Measurements from ENCODE around the gene GKN1. TPM values are rescaled to one million over a fixed set of nuclear protein-coding genes. Genes with fewer than 3 reads are reported as not detected.
"Not testable (repeated sequence)": the region's sequence is repeated elsewhere in the genome, so short reads cannot be mapped to it uniquely, and the experiment has no call there.

GKN1 gene
- total RNA-seq, 4 donors from 2014 or later: not detected

- Histone ChIP-seq H3K27me3 (no peaks in the 10 kb centered on the region), H3K9me3 (no peaks in the 10 kb centered on the region), H3K27ac (replicated peaks in 1 of 4) (no peak overlapping the region), H3K4me3 (no peak overlapping the region), H3K36me3 (no peaks in the 10 kb centered on the region), H3K4me1 (peaks cover 1 to 4% (median 3%) of the 10 kb centered on the region in 4 donors)
- DNase-seq (ENCODE audit: extremely low spot score): no peak
- 68% methylated on average over 1 of the region's 1 CpG for WGBS
- TF ChIP-seq POLR2AphosphoS5 (IDR thresholded peaks at IDR 0.05) (no peak), POLR2A (IDR thresholded peaks at IDR 0.05; ENCODE audit: low read depth) (no peak), CTCF (IDR thresholded peaks at IDR 0.05) (no peak), EP300 (IDR thresholded peaks at IDR 0.05) (no peak)
- intact Hi-C loops (cut with DNase I): no loop called here
These were observed 25.7 kb upstream of the GKN1 start for GRCh38 chr2:68948710-68949109.

GRCh38 chr2:68951899-68952298, 22.5 kb upstream of the GKN1 start:
- H3K36me3 ChIP-seq: no peaks in the 10 kb centered on the region
- intact Hi-C loops (cut with DNase I): no loop called here

GRCh38 chr2:68952887-68953521, 21.4 kb upstream of the GKN1 start, which contains the start of gene GKN2:
GKN2 (minus strand) TSS chr2:68952893; CDS start chr2:68952861, 32 bp downstream.
- H3K36me3 ChIP-seq: no peaks in the 10 kb centered on the region
- H3K4me3 ChIP-seq: no peak within 1 kb of the TSS
- no peak for DNase-seq (ENCODE audit: extremely low spot score)
- WGBS: 92% methylated on average over 4 of the region's 4 CpGs
- no peak within 1 kb of the TSS for H3K27ac ChIP-seq (replicated peaks in 1 of 4)
- TF ChIP-seq CTCF (IDR thresholded peaks at IDR 0.05) (no peak), EP300 (IDR thresholded peaks at IDR 0.05) (no peak), POLR2A (IDR thresholded peaks at IDR 0.05; ENCODE audit: low read depth) (no peak), POLR2AphosphoS5 (IDR thresholded peaks at IDR 0.05) (no peak)
- H3K4me1 ChIP-seq: no peaks in the 10 kb centered on the region
- no peaks in the 10 kb centered on the region for H3K27me3 ChIP-seq
- H3K9me3 ChIP-seq: no peaks in the 10 kb centered on the region
- intact Hi-C loops (cut with DNase I): no loop called here

More at GRCh38 chr2:68951899-68952298, 22.5 kb upstream of the GKN1 start:
- H3K4me1 ChIP-seq: no peaks in the 10 kb centered on the region
- no peak overlapping the region for H3K27ac ChIP-seq (replicated peaks in 1 of 4)
- no peak for DNase-seq (ENCODE audit: extremely low spot score)
- H3K4me3 ChIP-seq: no peak overlapping the region
- H3K27me3 ChIP-seq: no peaks in the 10 kb centered on the region
- TF ChIP-seq POLR2AphosphoS5 (IDR thresholded peaks at IDR 0.05) (no peak), CTCF (IDR thresholded peaks at IDR 0.05) (no peak), EP300 (IDR thresholded peaks at IDR 0.05) (no peak), POLR2A (IDR thresholded peaks at IDR 0.05; ENCODE audit: low read depth) (no peak)
- WGBS: 89% methylated on average over 4 of the region's 4 CpGs
- no peaks in the 10 kb centered on the region for H3K9me3 ChIP-seq

- H3K9me3 ChIP-seq; intact Hi-C loops (cut with DNase I); H3K36me3 ChIP-seq; H3K27ac ChIP-seq (replicated peaks in 1 of 4); H3K4me1 ChIP-seq; H3K4me3 ChIP-seq; DNase-seq (ENCODE audit: extremely low spot score); H3K27me3 ChIP-seq: not testable (repeated sequence)
- WGBS: 95% methylated on average over 5 of the region's 5 CpGs
These were observed 19.0 kb upstream of the GKN1 start for GRCh38 chr2:68955432-68955831.

- Histone ChIP-seq H3K4me3 (no peak overlapping the region), H3K27me3 (no peaks in the 10 kb centered on the region), H3K9me3 (no peaks in the 10 kb centered on the region), H3K4me1 (no peaks in the 10 kb centered on the region), H3K36me3 (no peaks in the 10 kb centered on the region), H3K27ac (replicated peaks in 1 of 4) (no peak overlapping the region)
- WGBS: 84% methylated on average over 1 of the region's 1 CpG
- intact Hi-C loops (cut with DNase I): no loop called here
- DNase-seq (ENCODE audit: extremely low spot score): no peak
- TF ChIP-seq POLR2AphosphoS5 (IDR thresholded peaks at IDR 0.05) (no peak), POLR2A (IDR thresholded peaks at IDR 0.05; ENCODE audit: low read depth) (no peak), EP300 (IDR thresholded peaks at IDR 0.05) (no peak)
These were observed 15.4 kb upstream of the GKN1 start for GRCh38 chr2:68959001-68959400.

- Histone ChIP-seq H3K27ac (replicated peaks in 1 of 4) (no peak overlapping the region), H3K36me3 (no peaks in the 10 kb centered on the region), H3K9me3 (no peaks in the 10 kb centered on the region), H3K27me3 (no peaks in the 10 kb centered on the region), H3K4me1 (no peaks in the 10 kb centered on the region), H3K4me3 (no peak overlapping the region)
- no peak for DNase-seq (ENCODE audit: extremely low spot score)
- intact Hi-C loops (cut with DNase I): no loop called here
- TF ChIP-seq CTCF (IDR thresholded peaks at IDR 0.05) (no peak), POLR2AphosphoS5 (IDR thresholded peaks at IDR 0.05) (no peak), POLR2A (IDR thresholded peaks at IDR 0.05; ENCODE audit: low read depth) (no peak), EP300 (IDR thresholded peaks at IDR 0.05) (no peak)
- WGBS: 93% methylated on average over 4 of the region's 4 CpGs
These were observed 13.1 kb upstream of the GKN1 start for GRCh38 chr2:68961380-68961779.

Measured in esophagus muscularis mucosa (tissue), 4 donors.